Lower lobe of right lung (tissue), 2 donors: ENCODE data around the gene TMEM238L. TPM values are rescaled to one million over a fixed set of nuclear protein-coding genes. Genes with fewer than 3 reads are reported as not detected.

Experiments used
- ATAC-seq, 2 donors: fragments of 200-7000 bp; cut with Tn5 transposase; one replicate each; pipeline ENCODE4 v1.9.1; 2020 to 2022; ENCODE audit warnings: mild to moderate bottlenecking in 2 of 2, moderate library complexity in 2 of 2
- DNase-seq: peaks from one replicate; pipeline ENCODE4 v3.0.0-alpha.2; 2020
- H3K27ac ChIP-seq: fragments of 200-600 bp; one replicate; pipeline ENCODE4 v1.8.0; 2022
- H3K27me3 ChIP-seq: fragments of 200-600 bp; one replicate; pipeline ENCODE4 v1.8.0; 2022; ENCODE audit warnings: low read depth
- H3K36me3 ChIP-seq: fragments of 200-600 bp; one replicate; pipeline ENCODE4 v1.8.0; 2022; ENCODE audit warnings: mild to moderate bottlenecking
- H3K4me1 ChIP-seq: fragments of 200-600 bp; one replicate; pipeline ENCODE4 v1.8.0; 2022
- H3K4me3 ChIP-seq: fragments of 200-600 bp; one replicate; pipeline ENCODE4 v1.8.0; 2022; ENCODE audit warnings: mild to moderate bottlenecking
- H3K9me3 ChIP-seq: fragments of 200-600 bp; one replicate; pipeline ENCODE4 v1.8.0; 2022
- CTCF ChIP-seq: fragments of 200-600 bp; IDR thresholded peaks from one replicate; pipeline ENCODE4 v1.8.0; 2022; ENCODE audit warnings: antibody characterized with exemption, mild to moderate bottlenecking
- intact Hi-C: fragments of 100-400 bp; cut with DNase I; formaldehyde crosslinking; loops from one replicate; pipeline ENCODE4 v1.11.0; 2022
- total RNA-seq: library from RNA; stranded (reverse); fragmentation: NEBNext Ultra II Directional; extraction: Animal tissue kit (Norgen Biotek cat#: 25700); gene quantifications from one replicate; pipeline ENCODE4 v1.2.1, GENCODE V29; 2021
- donor health status: DM: no; HTN: yes; CAD: no; lungs with severe emphysema.

The TMEM238L gene
- total RNA-seq, 1 donor from 2014 or later, result not detected

- Histone ChIP-seq H3K9me3 (no peaks in the 10 kb centered on the region), H3K36me3 (no peaks in the 10 kb centered on the region), H3K27me3 (no peaks in the 10 kb centered on the region), H3K27ac (no peak overlapping the region), H3K4me3 (no peak overlapping the region), H3K4me1 (no peaks in the 10 kb centered on the region)
- TF ChIP-seq CTCF, result no peak
- DNase-seq (no peak), ATAC-seq (no peak)
- intact Hi-C loops, result no loop called here
Observed at GRCh38 chr17:10777890-10778289, 26.0 kb downstream of the TMEM238L start.

GRCh38 chr17:10777131-10777807 lies 26.6 kb downstream of the TMEM238L start:
- Histone ChIP-seq H3K4me1 (no peaks in the 10 kb centered on the region), H3K27me3 (no peaks in the 10 kb centered on the region), H3K27ac (no peak overlapping the region), H3K9me3 (peaks cover 3% of the 10 kb centered on the region), H3K36me3 (no peaks in the 10 kb centered on the region), H3K4me3 (no peak overlapping the region)
- no peak for TF ChIP-seq CTCF
- DNase-seq (no peak), ATAC-seq (no peak)
- intact Hi-C loops, result no loop called here

GRCh38 chr17:10776381-10776780 lies 27.5 kb downstream of the TMEM238L start:
- no peak overlapping the region for H3K4me3 ChIP-seq
- no peak for TF ChIP-seq CTCF
- H3K36me3 ChIP-seq, result no peaks in the 10 kb centered on the region
- intact Hi-C loops, result no loop called here
- ATAC-seq, result no peak
- no peak for DNase-seq
- no peaks in the 10 kb centered on the region for H3K27me3 ChIP-seq
- peaks cover 4% of the 10 kb centered on the region for H3K9me3 ChIP-seq
- no peak overlapping the region for H3K27ac ChIP-seq
- no peaks in the 10 kb centered on the region for H3K4me1 ChIP-seq

DNA sequence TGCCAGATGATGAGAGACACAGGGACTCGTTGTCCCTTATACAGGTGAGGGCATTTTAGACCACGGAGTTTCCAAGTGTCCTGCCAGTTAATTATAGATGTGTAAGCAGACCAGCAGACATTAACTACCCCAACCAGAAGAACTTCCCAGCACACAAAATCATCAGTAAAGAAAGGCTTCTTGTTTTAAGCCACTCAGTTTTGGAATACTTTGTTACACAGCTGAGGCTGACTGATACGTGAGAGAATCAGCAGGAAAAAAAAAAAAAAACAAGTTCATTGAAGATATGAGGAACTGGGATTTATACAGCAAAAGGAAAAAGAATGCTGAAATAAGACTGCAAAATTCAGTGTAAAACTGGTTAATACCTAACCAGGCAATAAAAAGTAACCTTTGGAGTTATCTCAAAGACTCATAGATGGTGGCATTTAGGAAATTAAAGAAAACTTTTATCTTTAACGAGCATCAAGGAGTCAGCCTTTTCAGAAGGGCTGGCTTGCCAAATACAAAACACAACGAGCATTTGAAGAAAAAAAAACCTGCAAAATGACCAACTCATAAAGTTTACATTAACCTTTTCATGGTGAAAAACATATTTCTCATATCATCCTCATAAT lies 28.1 kb downstream of the TMEM238L start:
- no peak for DNase-seq
- H3K9me3 ChIP-seq, result peaks cover 4% of the 10 kb centered on the region
- no peak overlapping the region for H3K4me3 ChIP-seq
- H3K36me3 ChIP-seq, result no peaks in the 10 kb centered on the region
- no peak for TF ChIP-seq CTCF
- no peak for ATAC-seq
- H3K4me1 ChIP-seq, result no peaks in the 10 kb centered on the region
- H3K27me3 ChIP-seq, result no peaks in the 10 kb centered on the region
- H3K27ac ChIP-seq, result no peak overlapping the region
- intact Hi-C loops, result no loop called here

DNA sequence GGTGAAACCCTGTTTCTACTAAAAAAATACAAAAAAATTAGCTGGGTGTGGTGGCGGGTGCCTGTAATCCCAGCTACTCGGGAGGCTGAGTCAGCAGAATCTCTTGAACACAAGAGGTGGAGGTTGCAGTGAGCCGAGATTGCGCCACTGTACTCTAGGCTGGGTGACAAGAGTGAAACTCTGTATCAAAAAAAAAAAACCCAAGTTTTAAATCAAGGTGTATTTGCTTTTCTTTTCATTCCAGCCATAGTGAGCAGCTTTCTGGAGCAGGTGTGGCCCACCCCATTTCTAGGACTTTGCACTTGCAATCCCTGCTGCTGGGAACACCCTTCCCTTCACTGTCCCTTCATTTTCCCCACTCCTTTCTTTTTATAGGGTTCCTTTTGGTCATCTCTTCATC lies 28.8 kb downstream of the TMEM238L start:
- Histone ChIP-seq H3K27ac (no peak overlapping the region), H3K4me3 (no peak overlapping the region), H3K27me3 (no peaks in the 10 kb centered on the region), H3K4me1 (no peaks in the 10 kb centered on the region), H3K36me3 (no peaks in the 10 kb centered on the region), H3K9me3 (peaks cover 4% of the 10 kb centered on the region)
- DNase-seq, result no peak
- ATAC-seq, result no peak
- no peak for TF ChIP-seq CTCF
- intact Hi-C loops, result no loop called here
